22Rv1 (cell line): ENCODE data around the gene SMYD2.

ENCODE experiments used
- H3K27ac ChIP-seq: fragments of 450-650 bp; 2 replicates; pipeline ENCODE4 v1.5.1; 2017
- CTCF ChIP-seq: fragments of 450-650 bp; IDR thresholded peaks from 2 replicates; pipeline ENCODE4 v1.5.1; 2017; ENCODE audit warnings: mild to moderate bottlenecking
- ZFX ChIP-seq: fragments of 450-650 bp; IDR thresholded peaks from 2 replicates; pipeline ENCODE4 v1.6.1; 2017; ENCODE audit warnings: antibody characterized with exemption, borderline replicate concordance

Gene SMYD2

GRCh38 chr1:214341932-214342331 is 61.0 kb downstream of the SMYD2 start:
- no peak for TF ChIP-seq ZFX
- TF ChIP-seq CTCF: peak; percentile 18; the same call in 1 of the 2 replicates
- H3K27ac ChIP-seq: no peak overlapping the region

GRCh38 chr1:214342525-214342924 is 61.6 kb downstream of the SMYD2 start:
- TF ChIP-seq CTCF (no peak), ZFX (no peak)
- H3K27ac ChIP-seq: no peak overlapping the region

- H3K27ac ChIP-seq: no peak overlapping the region
- no peak for TF ChIP-seq CTCF
- no peak for TF ChIP-seq ZFX
Measured at GRCh38 chr1:214344897-214345296, 63.9 kb downstream of the SMYD2 start.

GRCh38 chr1:214349008-214349407 is 68.0 kb downstream of the SMYD2 start:
- H3K27ac ChIP-seq: no peak overlapping the region
- TF ChIP-seq ZFX (no peak), CTCF (no peak)

- H3K27ac ChIP-seq: no peak overlapping the region
- TF ChIP-seq CTCF: no peak
- TF ChIP-seq ZFX: no peak
Measured at GRCh38 chr1:214349781-214350180, 68.8 kb downstream of the SMYD2 start.

- TF ChIP-seq CTCF (no peak), ZFX (no peak)
- no peak overlapping the region for H3K27ac ChIP-seq
Measured at GRCh38 chr1:214351551-214352277, 70.8 kb downstream of the SMYD2 start.

GRCh38 chr1:214352838-214353237 is 71.9 kb downstream of the SMYD2 start:
- no peak overlapping the region for H3K27ac ChIP-seq
- TF ChIP-seq ZFX (no peak), CTCF (no peak)
